ENCODE measurements around the gene ZBTB22.
A peak's percentile ranks its signal among the peaks of the same experiment; 100 is the strongest.
"Not testable (repeated sequence)": the region's sequence is repeated elsewhere in the genome, so short reads cannot be mapped to it uniquely, and the experiment has no call there.

The ZBTB22 gene

GRCh38 chr6:33299237-33299944, 18.2 kb downstream of the ZBTB22 start:
- DNase-seq = peak; percentile 94 to 97 (median 96)

GRCh38 chr6:33298773-33299236, 18.7 kb downstream of the ZBTB22 start, which contains the start of gene RGL2:
Gene RGL2, minus strand, starts transcription at chr6:33298942. Its CDS starts 332 bp downstream, at chr6:33298610.
- peak; percentile 73 to 92 (median 87) for DNase-seq

GRCh38 chr6:33297956-33298772, 19.4 kb downstream of the ZBTB22 start:
- peak; percentile 83 to 87 (median 87) for DNase-seq

- peak; percentile 29 to 68 (median 51) for DNase-seq
Measured at GRCh38 chr6:33297406-33297955, 20.1 kb downstream of the ZBTB22 start.

- no peak for DNase-seq
Measured at GRCh38 chr6:33296797-33297405, 20.6 kb downstream of the ZBTB22 start.

- no peak for DNase-seq
Measured at GRCh38 chr6:33295621-33296369, 21.7 kb downstream of the ZBTB22 start.

- DNase-seq = no peak
Measured at GRCh38 chr6:33294086-33294823, 23.3 kb downstream of the ZBTB22 start.

GRCh38 chr6:33292996-33293682, 24.4 kb downstream of the ZBTB22 start:
- no peak for DNase-seq

- DNase-seq = no peak
Measured at GRCh38 chr6:33290459-33290858, 27.1 kb downstream of the ZBTB22 start.

GRCh38 chr6:33289784-33290315, 27.7 kb downstream of the ZBTB22 start:
- DNase-seq = peak in 1 of 4 experiments; percentile 41

GRCh38 chr6:33288921-33289783, 28.4 kb downstream of the ZBTB22 start, which contains the start of the genes PFDN6 and WDR46:
Gene PFDN6, plus strand, starts transcription at chr6:33289601. Its CDS starts 256 bp downstream, at chr6:33289857.
Gene WDR46, minus strand, starts transcription at chr6:33289239. Its CDS starts 69 bp downstream, at chr6:33289170.
- DNase-seq = peak; percentile 83 to 93 (median 90)

GRCh38 chr6:33288141-33288920, 29.2 kb downstream of the ZBTB22 start:
- peak in 1 of 4 experiments; percentile 10 for DNase-seq

- DNase-seq = no peak
Measured at GRCh38 chr6:33286946-33287914, 30.3 kb downstream of the ZBTB22 start.

GRCh38 chr6:33285214-33285613, 32.3 kb downstream of the ZBTB22 start:
- DNase-seq = not testable (repeated sequence)

- no peak for DNase-seq
Measured at GRCh38 chr6:33280539-33280938, 37.0 kb downstream of the ZBTB22 start.

GRCh38 chr6:33279971-33280511, 37.5 kb downstream of the ZBTB22 start:
- DNase-seq = peak; percentile 48 to 71 (median 60)

GRCh38 chr6:33279257-33279695, 38.3 kb downstream of the ZBTB22 start:
- DNase-seq = peak in 3 of 4 experiments; percentile 17 to 58 (median 54)

Measured in suppressor macrophage (primary cell).